Ovary (tissue), 3 donors: Measurements from ENCODE around the gene DOCK2.

Experiments used
- CTCF ChIP-seq, 3 donors: fragments of 450-650 bp in 2 of 3; fragments of 200-600 bp in 1 of 3; IDR thresholded peaks; one replicate each; pipeline versions ENCODE4 v1.5.1 to v1.8.0; 2016 to 2022; ENCODE audit warnings: antibody characterized with exemption in 3 of 3, mild to moderate bottlenecking in 1 of 3
- EP300 ChIP-seq: sonication (generic); formaldehyde crosslinking; IDR thresholded peaks from one replicate; pipeline ENCODE4 v1.6.1; 2017; ENCODE audit warnings: antibody characterized with exemption
- POLR2A ChIP-seq: fragments of 450-650 bp; IDR thresholded peaks from one replicate; pipeline ENCODE4 v1.6.1; 2017; ENCODE audit warnings: antibody characterized with exemption, mild to moderate bottlenecking, moderate library complexity
- donor health status: DM: no; HTN: no; CAD: no.

GRCh38 chr5:169631360-169631759 is 5.7 kb upstream of the DOCK2 start:
- TF ChIP-seq CTCF (IDR thresholded peaks at IDR 0.05) (no peak), POLR2A (no peak), EP300 (no peak)
